Measurements from ENCODE around the gene FAM177A1.
A peak's percentile ranks its signal among the peaks of the same experiment; 100 is the strongest.
"Not testable (repeated sequence)": the region's sequence is repeated elsewhere in the genome, so short reads cannot be mapped to it uniquely, and the experiment has no call there.

Gene FAM177A1

DNA sequence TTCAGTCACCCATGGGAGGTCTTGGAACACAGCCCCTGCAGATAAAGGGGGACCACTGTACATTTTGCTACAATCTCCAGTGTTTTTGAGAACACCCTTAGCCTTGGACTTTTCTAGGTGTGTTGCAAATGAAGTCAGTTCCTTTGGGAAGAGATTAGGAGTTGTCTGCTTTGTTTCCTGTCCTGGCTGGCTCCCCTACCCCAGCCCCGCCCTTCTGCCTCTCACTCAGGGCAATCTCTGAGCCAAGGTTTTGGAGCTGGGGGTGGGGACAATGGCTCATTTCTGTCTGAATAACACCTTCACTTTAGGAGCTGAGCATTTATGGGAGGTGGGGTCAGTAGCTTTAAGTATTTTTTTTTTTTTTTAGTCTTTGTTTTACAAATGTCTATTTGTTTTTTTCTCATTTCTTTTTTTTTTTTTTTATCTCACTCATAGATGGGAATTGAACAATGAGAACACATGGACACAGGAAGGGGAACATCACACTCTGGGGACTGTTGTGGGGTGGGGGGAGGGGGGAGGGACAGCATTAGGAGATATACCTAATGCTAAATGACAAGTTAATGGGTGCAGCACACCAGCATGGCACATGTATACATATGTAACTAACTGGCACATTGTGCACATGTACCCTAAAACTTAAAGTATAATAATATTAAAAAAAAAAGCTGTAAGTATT, 15.2 kb downstream of the FAM177A1 start:
- not testable (repeated sequence) for DNase-seq (ENCODE audit: low read depth)

DNA sequence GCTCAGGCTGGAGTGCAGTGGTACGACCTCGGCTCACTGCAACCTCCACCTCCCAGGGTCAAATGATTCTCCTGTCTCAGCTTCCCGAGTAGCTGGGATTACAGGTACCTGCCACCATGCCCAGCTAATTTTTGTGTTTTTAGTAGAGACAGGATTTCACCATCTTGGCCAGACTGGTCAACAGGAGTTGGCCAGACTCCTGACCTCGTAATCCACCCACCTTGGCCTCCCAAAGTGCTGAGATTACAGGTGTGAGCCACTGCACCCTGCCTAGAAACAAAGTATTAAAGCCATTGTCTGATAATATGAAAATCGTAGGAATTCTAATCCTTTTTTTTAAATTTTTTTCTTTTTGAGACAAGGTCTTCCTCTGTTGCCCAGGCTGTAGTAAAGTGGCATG, 19.7 kb downstream of the FAM177A1 start:
- DNase-seq (ENCODE audit: low read depth) = not testable (repeated sequence)

DNA sequence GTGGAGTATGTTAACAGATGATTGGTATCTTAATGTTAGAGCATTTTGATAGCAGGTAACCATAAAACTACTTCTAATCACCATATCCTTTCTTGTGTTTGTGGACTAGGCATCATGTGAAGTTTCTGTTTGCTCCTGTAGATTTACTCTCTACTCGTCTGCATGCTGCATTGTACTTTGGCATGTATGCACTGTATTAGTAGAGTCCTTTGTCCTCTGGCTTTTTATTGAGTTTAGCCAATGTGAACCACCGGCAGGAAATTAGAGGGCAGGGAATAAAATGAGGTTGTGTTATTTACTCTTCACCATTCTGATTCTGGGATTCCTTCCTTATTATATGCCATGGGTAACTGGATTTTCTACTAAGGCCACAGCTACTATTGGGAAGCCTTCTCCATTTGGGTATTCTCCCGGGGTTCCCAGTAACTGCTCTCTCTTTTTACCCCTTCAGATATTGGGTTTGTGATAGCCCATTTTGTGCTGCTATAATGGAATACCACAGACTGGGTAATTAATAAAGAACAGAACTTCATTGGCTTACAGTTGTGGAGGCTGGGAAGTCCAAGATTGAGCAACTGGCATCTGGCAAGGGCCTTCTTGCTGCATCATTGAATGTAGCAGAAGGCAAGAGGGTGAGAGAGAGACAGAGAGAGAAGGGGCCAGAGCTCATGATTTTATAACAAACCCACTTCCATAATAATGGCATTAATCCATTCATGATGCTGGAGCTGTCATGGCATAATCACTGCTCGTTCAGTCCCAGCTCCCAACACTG, 22.4 kb downstream of the FAM177A1 start:
- DNase-seq (ENCODE audit: low read depth) = no peak

DNA sequence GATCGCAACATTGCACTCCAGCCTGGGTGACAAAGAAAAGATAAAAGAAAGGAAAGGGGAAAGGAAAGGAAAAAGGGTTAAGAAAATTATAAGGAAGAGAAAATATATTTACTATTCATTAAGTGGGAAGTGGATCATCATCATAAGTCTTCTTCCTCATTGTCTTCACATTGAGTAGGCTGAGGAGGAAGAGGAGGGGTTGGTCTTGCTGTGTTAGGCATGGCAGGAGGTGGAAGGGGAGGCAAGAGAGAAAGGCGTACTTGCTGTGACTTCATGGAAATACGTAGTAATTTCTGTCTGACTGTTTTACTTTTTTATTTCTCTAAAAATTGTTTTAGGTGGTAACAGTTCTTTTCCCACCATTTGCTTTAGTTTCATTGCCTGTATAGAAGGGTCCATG, 26.2 kb downstream of the FAM177A1 start:
- no peak for DNase-seq (ENCODE audit: low read depth)

DNA sequence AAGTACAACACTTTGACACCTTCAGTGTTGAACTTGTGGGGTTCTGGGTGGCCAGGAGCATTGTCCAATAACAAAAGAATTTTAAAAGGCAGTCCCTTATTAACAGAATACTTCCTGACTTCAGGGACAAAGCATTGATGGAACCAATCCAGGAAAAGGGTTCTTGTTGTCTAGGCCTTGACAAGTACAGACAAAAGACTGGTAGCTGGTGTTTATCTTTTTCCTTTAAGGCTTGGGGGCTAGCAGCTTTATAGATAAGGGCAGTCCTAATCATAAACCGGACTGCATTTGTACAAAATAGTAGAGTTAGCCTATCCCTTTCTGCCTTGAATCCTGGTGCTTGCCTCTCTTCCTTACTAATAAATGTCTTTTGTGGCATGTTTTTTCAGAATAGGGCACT, 27.4 kb downstream of the FAM177A1 start:
- DNase-seq (ENCODE audit: low read depth) = no peak

DNA sequence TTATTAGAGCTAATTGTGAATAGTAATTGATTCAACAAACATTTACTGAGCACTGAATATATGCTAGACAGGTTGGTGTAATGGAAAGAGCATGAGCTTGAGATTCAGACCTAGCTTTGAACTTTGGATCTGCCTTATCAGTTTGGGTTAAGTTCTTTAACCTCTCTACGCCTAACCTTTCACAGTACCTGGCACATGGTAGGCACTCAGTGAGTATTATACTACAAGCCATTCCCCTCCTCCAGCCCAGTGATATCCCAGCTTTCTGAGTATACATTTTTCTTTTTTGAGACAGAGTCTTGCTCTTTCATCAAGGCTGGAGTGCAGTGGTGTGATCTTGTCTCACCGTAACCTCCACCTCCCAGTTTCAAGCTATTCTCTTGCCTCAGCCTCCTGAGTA, 32.0 kb downstream of the FAM177A1 start:
- no peak for DNase-seq (ENCODE audit: low read depth)

DNA sequence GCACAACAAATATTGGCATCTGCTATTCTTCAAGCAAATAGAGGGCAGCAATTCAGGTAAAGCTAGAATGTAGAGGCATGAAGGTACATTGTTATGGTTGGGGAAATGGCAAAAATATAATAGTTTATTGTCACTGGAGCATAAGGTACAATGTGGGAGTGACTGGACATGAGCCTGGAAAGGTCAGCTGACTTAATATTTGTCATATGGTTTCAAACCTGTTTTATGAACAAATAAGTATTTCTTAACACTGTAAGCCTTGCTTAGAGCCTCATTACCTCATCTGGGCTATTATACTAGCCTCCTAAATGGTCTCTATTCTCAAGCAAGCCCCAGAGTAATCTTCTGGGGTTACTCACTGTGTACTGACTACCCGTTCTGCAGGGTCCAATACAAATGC, 33.7 kb downstream of the FAM177A1 start:
- DNase-seq (ENCODE audit: low read depth) = no peak

DNA sequence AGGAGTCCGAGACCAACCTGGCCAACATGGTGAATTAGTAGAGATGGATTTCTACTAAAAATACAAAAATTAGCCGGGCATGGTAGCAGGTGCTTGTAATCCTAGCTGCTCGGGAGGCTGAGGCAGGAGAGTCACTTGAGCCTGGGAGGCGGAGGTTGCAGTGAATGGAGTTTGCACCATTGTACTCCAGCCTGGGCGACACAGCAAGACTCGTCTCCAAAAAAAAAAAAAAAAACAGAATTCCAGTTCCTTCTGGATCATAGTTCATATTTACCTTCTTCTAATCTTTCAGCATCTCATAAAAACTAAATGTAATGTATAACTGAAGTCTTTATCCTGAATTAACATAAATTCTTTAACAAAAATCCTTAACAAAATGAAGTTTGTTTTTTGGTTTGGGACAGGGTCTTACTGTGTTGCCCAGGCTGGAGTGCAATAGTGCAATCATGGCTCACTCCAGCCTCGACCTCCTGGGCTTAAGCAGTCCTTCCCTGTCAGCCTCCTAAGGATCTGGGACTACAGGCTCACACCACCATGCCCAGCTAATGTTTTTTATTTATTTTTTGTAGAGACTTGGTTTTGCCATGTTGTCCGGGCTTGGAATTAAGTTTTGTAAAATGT, 37.6 kb downstream of the FAM177A1 start:
- no peak for DNase-seq (ENCODE audit: low read depth)

DNA sequence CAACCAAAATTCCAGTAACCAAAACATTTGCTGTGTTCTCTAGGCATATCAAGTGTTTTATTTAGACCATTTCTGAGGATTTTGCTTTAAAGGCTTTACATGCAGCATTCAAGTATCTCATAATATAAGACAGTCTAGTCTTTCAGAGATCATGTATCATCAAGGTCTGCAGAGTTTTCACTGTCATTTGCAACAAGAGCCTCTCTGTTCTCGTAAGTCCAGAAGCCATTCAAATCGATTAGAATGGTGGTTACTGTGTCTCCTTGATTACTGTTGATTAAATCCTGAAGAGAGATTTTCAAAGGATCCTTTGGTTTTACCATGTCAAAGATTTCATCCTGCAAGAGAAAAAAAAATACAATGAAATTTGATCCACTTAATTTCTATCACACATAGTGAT, 39.4 kb downstream of the FAM177A1 start:
- no peak for DNase-seq (ENCODE audit: low read depth)

DNA sequence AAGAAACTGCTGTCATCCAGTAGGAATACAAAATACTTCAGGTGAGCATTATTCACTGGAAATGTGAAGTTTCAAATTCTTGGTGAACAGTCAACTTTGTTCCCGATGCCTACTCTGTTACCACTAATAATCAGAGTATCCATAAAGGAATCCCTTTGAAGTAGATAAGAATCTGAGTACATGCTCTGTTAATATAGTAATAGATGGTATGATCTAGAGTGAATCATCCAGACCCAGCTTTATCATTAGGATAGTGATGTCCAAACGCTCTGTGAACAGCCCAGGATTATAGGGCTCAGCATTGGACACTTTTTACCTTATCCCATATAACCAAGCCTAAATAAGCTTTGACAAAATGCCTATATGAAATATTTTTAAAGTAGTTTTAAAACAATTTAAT, 42.4 kb downstream of the FAM177A1 start:
- DNase-seq (ENCODE audit: low read depth) = no peak

DNA sequence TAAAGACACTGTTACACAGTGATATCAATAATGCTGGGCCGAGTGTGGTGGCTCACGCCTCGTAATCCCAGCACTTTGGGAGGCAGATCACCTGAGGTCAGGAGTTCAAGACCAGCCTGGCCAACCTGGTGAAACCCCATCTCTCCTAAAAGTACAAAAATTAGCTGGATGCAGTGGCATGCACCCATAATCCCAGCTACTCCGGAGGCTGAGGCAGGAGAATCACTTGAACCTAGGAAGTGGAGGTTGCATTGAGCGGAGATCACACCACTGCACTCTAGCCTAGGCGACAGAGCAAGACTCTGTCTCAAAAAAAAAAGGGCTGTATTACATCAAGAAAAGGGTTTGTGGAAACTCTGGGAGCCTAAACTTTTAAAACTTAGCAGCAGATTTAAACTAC, 48.6 kb downstream of the FAM177A1 start:
- not testable (repeated sequence) for DNase-seq (ENCODE audit: low read depth)

DNA sequence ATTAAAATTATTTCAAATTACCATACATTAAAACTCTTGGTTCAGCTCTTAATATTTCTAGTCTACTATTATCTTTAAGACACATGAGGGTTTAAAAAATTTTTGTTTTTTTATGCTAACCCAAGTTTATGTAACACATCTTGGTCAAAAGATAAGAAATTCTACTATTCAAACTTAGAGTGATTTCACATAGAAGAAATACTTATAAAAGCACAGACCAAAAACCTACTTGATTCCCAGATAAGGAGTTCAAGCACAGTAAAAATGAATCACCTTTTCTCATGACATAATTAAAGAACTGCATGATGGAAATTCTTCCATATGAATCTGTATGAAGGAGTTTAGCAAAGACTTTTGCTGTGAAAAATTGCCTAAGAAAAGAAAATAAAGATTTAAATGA, 61.8 kb downstream of the FAM177A1 start:
- no peak for DNase-seq (ENCODE audit: low read depth)

DNA sequence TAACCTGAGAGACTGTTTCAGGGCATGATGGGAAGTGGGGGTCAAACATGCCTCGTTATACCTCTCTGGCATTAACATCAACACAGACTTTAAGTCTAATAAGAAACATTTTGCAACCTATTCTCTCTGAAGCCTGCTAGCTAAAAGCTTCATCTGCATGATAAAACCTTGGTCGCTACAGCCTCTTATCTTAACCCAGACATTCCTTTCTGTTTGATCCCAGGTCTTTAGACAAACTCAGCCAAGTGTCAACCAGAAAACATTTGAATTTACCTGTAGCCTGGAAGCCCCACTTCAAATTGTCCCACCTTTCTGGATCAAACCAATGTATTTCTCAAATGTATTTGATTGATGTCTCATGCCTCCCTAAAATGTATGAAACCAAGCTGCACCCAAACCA, 66.6 kb downstream of the FAM177A1 start:
- DNase-seq (ENCODE audit: low read depth) = no peak

DNA sequence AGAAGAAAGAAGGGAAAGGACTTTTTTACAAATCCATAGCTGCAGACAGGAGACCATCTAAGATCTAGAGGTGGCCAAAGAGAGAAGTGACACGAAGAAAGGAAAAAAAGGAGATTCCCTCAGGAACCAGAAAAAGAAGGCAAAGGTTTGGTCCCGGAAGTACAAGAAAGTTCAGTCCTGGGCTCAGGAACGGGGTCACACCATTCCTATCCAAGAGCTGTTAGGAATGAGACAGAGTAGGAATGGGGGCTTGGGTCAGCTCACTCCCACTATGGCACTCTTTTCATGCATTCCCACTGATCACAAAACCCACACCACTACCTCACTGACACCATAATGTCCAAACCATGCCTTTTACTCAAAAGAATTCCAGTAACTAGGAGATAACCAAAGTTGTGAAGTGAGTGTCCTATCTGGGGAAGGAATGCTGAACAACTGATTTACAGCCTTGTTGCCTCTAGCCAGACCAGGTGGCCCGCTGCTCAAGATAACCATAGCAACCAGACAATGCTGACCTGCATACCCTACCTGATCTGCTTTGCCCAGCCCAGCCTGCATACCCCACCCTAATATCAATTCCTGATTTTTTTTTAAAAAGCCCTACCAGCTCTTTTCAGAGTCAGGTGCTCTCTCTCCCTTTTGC, 67.4 kb downstream of the FAM177A1 start:
- no peak for DNase-seq (ENCODE audit: low read depth)

DNA sequence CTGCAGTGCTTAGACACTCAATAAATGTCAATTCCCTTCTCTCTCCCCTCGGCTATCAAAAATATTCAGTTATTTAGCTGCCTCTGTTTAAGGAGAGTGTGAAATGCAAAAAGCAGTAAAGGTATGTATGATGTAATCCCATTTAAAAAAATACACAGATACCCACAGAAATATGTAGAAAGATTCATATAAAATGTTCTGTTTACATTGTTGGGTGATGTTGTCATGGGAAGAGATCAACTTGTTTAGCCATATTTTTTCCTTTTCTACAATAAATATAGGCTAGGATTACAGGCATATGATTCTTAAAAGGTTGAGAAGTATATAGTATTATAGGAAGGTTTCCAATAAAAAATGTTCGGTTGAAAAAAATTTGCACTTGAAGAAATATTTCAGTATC, 68.0 kb downstream of the FAM177A1 start:
- no peak for DNase-seq (ENCODE audit: low read depth)

DNA sequence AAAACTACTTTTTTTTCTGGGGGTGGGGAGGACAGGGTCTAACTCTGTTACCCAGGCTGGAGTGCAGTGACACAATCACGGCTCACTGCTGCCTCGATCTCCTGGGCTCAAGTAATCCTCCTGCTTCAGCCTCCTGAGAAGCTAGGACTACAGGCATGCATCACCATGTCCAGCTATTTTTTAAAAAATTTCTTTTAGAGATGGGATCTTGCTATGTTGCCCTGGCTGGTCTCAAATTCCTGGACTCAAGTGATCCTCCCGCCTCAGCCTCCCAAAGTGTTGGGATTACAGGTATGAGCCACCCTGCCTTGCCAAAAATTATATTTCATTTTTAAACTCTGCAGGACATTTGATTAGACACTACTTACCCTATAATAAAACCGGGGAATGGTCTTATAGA, 70.2 kb downstream of the FAM177A1 start:
- DNase-seq (ENCODE audit: low read depth) = no peak

DNA sequence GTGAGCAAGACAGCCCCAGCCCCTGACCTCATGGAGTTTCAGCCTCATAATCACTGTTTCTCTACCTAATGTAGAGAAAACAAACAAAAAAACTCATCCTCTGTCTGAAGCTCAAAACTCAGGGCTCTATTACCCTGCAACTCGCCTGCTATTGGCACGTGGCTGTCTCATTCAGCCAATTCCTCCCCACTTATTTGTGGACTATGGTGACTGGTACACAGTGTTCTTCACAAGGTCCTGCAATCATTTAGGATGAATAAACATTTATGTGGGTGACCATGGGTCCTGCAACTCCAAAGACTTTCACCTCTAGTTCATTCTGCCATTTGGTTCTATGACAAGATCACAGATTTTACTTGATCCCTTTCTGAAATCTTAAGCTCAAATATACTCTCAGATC, 71.0 kb downstream of the FAM177A1 start:
- no peak for DNase-seq (ENCODE audit: low read depth)

DNA sequence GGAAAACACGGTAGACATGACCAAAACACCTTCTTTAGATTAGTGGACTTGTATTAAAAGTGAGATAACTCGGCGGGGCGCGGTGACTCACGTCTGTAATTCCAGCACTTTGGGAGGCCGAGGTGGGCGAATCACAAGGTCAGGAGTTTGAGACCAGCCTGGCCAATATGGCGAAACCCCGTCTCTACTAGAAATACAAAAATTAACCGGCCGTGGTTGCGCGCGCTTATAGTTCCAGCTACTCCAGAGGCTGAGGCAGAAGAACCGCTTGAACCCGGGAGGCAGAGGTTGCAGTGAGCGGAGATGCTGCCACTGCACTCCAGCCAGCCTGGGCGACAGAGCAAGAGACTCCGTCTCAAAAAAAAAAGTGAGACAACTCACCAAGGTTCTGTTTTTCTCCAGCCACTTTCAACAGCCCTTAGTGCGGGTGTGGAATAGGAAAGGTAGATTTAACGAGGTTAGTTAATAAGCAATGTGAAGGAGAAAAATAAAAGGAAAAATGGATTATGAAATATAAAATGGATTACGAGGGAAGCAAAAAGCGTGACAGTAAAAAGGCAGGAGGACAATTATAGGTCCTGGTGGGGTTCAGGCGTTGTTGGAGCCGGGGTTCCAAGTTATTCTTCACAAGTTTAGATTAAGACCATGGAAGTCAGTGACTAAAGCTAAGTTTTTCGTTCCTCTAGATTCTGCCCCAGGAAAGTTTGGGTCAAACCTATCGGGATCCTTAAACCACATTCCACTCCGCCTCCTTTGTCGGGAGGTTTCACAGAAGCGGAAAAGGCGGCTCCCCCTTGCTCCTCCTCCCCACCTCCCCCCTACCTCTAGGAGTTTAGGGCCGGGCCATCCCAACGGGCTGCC, 75.2 kb downstream of the FAM177A1 start:
- no peak for DNase-seq (ENCODE audit: low read depth)

DNA sequence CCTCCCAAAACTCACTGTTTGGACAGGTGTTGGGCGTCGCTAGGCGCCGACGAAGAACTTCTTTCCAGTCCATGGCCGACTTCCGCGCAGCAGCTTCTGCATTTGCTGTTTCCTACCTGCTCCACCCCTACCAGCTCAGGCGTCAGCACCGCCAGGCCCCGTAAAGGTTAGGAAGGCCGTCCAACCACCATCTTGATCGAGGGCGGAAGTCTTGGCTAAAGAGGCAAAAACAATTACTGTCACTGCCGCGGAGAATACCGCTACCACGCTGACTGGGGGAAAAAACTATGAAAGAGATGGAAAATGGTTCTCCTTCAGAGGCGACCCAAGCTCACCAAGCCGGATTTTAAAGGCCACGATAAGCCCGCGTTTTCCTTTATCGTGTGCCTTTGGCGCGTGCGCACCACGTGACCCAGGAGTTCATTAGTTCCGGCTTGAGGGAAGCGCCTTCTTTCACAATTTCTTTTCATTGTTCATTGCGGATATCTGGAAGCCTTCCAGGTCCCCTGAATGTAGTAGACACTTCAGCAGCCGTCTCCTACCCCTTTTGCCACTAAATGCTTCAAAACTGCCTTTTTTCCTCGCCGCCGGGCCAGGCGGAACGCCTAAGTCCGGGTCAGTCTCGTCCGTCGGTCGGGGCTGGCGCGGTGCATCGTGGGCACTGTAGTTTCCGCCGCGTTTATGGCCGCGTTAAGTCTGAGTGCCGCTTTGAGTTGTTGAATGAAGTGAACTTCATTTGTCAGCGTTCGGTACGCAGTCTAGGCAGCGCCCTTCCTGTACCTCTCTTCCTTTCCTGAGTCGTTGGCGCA, 76.0 kb downstream of the FAM177A1 start, which contains the start of the genes PPP2R3C and PRORP:
Gene PPP2R3C (minus strand): TSS at position 104 of the 809 bp plus-strand sequence. CDS start 31 bp downstream, at position 73.
Gene PRORP (plus strand): TSS at position 666 of the 809 bp plus-strand sequence. CDS start 694 bp downstream, outside the sequence.
- DNase-seq (ENCODE audit: low read depth) = peak; percentile 95

DNA sequence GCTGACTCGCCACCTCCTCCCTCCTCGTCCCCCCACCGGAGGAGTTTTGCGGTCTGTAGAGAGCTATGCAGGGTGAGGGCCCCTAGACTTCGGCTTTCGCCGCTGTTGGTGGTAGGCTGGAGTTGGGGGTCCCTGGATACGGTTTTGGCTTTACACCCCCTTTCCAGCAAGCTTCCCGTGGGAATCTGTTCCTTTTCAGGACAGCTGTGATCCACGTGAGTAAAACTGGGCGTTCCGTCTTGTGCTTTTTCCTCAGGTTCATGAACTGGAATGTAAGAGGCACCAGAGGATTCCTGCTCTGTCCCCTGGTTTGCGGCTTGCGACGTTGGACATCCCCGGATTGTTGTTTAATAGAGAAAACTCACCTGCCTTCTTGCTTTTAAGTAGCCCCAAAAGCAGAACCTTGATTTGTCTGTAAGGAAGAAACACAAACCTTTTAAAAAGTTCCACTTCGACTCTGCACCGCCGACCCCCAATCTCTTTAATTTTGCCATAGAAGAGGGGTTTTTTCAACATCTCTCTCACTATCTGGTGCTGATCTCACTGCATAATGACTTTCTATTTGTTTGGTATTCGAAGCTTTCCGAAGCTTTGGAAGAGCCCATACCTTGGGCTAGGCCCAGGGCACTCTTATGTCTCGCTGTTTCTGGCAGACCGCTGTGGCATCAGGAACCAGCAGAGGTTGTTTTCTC, 76.8 kb downstream of the FAM177A1 start:
- DNase-seq (ENCODE audit: low read depth) = no peak

Measured in T-helper 22 cell (primary cell).